Measurements from ENCODE around the gene CCDC18.
"Not testable (repeated sequence)": the region's sequence is repeated elsewhere in the genome, so short reads cannot be mapped to it uniquely, and the experiment has no call there.

Gene CCDC18

GRCh38 chr1:93252598-93252997, 72.1 kb downstream of the CCDC18 start:
- Mint-ChIP-seq H3K27ac (no peak overlapping the region), H3K4me3 (no peak overlapping the region), H3K27me3 (ENCODE audit: low read depth) (no peaks in the 10 kb centered on the region), H3K4me1 (no peaks in the 10 kb centered on the region), H3K36me3 (ENCODE audit: low read depth) (peaks cover 36% of the 10 kb centered on the region), H3K9me3 (peaks cover 3% of the 10 kb centered on the region)
- no peak for TF ChIP-seq CTCF (IDR thresholded peaks at IDR 0.05; ENCODE audit: unreplicated experiment in 3 of 3)

GRCh38 chr1:93253516-93253915, 73.0 kb downstream of the CCDC18 start:
- no peak for TF ChIP-seq CTCF (IDR thresholded peaks at IDR 0.05; ENCODE audit: unreplicated experiment in 3 of 3)
- no peak overlapping the region for H3K27ac Mint-ChIP-seq
- H3K36me3 Mint-ChIP-seq (ENCODE audit: low read depth): peaks cover 32% of the 10 kb centered on the region

GRCh38 chr1:93255222-93256079, 74.9 kb downstream of the CCDC18 start:
- no peak for TF ChIP-seq CTCF (IDR thresholded peaks at IDR 0.05; ENCODE audit: unreplicated experiment in 3 of 3)
- no peaks in the 10 kb centered on the region for H3K4me1 Mint-ChIP-seq
- peaks cover 23% of the 10 kb centered on the region for H3K36me3 Mint-ChIP-seq (ENCODE audit: low read depth)
- no peak overlapping the region for H3K27ac Mint-ChIP-seq
- H3K9me3 Mint-ChIP-seq: peaks cover 3% of the 10 kb centered on the region
- no peak overlapping the region for H3K4me3 Mint-ChIP-seq
- no peaks in the 10 kb centered on the region for H3K27me3 Mint-ChIP-seq (ENCODE audit: low read depth)

More at GRCh38 chr1:93253516-93253915, 73.0 kb downstream of the CCDC18 start:
- H3K9me3 Mint-ChIP-seq: peaks cover 3% of the 10 kb centered on the region
- no peaks in the 10 kb centered on the region for H3K27me3 Mint-ChIP-seq (ENCODE audit: low read depth)
- no peak overlapping the region for H3K4me3 Mint-ChIP-seq
- no peaks in the 10 kb centered on the region for H3K4me1 Mint-ChIP-seq

GRCh38 chr1:93256433-93256832, 75.9 kb downstream of the CCDC18 start:
- Mint-ChIP-seq H3K36me3 (ENCODE audit: low read depth) (peaks cover 23% of the 10 kb centered on the region), H3K4me3 (no peak overlapping the region), H3K4me1 (no peaks in the 10 kb centered on the region), H3K27ac (no peak overlapping the region), H3K27me3 (ENCODE audit: low read depth) (no peaks in the 10 kb centered on the region), H3K9me3 (peaks cover 3% of the 10 kb centered on the region)
- no peak for TF ChIP-seq CTCF (IDR thresholded peaks at IDR 0.05; ENCODE audit: unreplicated experiment in 3 of 3)

GRCh38 chr1:93257889-93258288, 77.4 kb downstream of the CCDC18 start:
- TF ChIP-seq CTCF (IDR thresholded peaks at IDR 0.05; ENCODE audit: unreplicated experiment in 3 of 3): no peak
- H3K27ac Mint-ChIP-seq: no peak overlapping the region
- peaks cover 25% of the 10 kb centered on the region for H3K36me3 Mint-ChIP-seq (ENCODE audit: low read depth)
- H3K4me1 Mint-ChIP-seq: no peaks in the 10 kb centered on the region
- no peaks in the 10 kb centered on the region for H3K27me3 Mint-ChIP-seq (ENCODE audit: low read depth)
- H3K9me3 Mint-ChIP-seq: peaks cover 13% of the 10 kb centered on the region
- no peak overlapping the region for H3K4me3 Mint-ChIP-seq

GRCh38 chr1:93260726-93261125, 80.2 kb downstream of the CCDC18 start:
- not testable (repeated sequence) for H3K27me3 Mint-ChIP-seq (ENCODE audit: low read depth); H3K4me3 Mint-ChIP-seq; H3K27ac Mint-ChIP-seq; H3K4me1 Mint-ChIP-seq
- H3K36me3 Mint-ChIP-seq (ENCODE audit: low read depth): peaks cover 50% of the 10 kb centered on the region
- peaks cover 30% of the 10 kb centered on the region for H3K9me3 Mint-ChIP-seq
